ENCODE measurements around the gene SPAG17.

The SPAG17 gene

GRCh38 chr1:118159569-118159968 lies 25.5 kb downstream of the SPAG17 start:
- no peak for DNase-seq

DNA sequence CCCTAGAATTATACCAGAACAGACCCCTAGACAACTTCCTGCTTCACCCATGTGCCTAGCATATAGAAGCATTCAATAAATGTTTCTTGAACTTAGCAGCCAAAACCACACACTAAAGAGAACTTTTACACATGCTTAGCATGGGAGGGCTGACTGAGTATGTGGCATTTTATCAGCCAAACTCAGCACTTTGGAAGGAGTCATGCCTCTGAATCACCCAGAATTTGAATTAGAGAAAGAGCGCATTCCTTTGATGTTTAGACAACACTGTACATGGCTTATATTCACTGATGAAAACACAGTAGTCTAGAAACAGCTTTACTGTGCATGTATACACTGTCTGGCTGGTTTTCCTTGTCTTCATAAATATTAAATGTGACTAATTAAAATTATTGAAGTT lies 26.1 kb downstream of the SPAG17 start:
- DNase-seq: no peak

DNA sequence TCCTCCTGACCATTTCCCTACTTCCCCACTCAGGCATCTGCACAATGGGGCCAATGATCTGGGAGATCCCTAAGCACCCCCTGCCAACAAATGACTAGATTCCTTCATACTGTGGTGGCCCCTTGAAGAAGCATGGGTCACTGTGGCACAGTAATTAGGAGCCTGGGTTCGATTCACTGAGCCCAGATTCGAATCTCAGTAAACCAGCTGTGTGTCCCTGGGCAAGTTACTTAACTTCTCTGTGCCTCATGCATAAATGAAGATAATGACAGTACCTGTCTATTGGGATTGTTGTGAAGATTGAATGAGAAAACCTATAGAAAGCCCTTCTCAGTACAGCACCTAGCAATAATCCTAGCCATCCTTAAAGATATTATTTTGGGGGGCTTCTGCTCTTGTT lies 27.5 kb downstream of the SPAG17 start:
- DNase-seq: no peak

GRCh38 chr1:118155106-118155505 lies 29.9 kb downstream of the SPAG17 start:
- DNase-seq: no peak

DNA sequence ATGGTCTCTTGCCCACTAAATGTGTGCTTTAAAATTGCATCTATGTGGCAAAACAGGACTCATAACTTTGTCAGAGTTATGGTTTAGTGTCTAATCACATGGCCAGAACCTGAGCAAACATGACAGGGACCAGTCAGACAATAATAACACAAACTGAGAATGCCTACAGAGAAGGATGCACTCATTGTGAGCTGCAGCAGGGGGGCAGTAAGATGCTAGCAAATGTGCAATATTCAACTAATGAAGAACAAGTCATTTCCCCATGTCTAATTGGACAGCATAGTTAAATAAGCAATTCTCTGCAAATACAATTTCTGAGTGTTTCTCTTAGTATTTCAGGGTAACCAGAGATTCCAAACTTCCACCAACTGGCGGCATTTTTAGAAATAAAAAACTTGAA lies 30.8 kb downstream of the SPAG17 start:
- no peak for DNase-seq

DNA sequence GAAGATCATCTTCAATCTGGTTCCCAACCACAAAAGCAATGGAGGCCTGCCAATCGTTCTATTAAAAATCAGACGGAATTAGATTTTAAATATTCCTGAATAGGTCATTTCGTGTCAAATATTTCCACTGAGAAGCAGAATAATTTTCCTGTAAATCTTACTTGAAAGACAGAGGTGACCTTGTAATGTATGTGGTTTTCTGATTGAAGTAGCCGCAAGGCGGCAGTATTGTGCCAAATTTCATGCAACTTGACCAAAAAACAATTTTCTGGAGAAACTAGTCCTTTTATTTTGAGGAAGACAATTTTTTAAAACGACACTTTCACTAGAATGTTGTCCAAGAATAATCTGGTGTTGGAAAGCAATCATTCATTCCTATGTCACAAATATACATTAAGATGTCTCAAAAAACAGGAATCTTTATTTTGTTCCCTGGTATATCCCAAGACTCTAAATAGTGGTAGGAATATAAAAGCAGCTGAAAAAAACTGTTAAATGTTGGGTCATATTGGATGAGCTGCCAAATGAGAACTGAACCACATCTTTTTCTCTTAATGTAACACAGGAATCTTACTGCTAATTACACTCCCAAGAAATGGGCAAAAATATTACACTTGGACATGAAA lies 33.6 kb downstream of the SPAG17 start:
- DNase-seq: no peak

- DNase-seq: no peak
Measured at GRCh38 chr1:118149799-118150198, 35.2 kb downstream of the SPAG17 start.

- no peak for DNase-seq
Measured at GRCh38 chr1:118148034-118148433, 37.0 kb downstream of the SPAG17 start.

DNA sequence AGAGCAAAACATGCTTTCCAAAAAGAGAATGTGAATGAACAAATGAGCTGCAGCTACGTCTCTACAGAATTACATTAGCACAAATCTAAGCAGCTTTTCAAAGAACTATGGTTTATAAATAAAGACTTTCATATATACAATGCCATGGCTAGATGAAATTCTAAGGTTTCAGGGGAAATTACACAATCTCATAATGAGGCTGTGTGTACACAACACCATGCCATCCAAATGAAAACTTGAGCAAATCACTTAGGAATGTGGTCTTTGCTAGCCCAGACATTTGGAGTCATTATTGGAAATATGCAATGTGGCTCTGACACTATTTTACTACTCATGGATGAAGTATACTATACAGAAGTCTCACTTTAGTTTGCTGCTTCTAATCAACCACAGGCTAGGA lies 37.5 kb downstream of the SPAG17 start:
- no peak for DNase-seq

DNA sequence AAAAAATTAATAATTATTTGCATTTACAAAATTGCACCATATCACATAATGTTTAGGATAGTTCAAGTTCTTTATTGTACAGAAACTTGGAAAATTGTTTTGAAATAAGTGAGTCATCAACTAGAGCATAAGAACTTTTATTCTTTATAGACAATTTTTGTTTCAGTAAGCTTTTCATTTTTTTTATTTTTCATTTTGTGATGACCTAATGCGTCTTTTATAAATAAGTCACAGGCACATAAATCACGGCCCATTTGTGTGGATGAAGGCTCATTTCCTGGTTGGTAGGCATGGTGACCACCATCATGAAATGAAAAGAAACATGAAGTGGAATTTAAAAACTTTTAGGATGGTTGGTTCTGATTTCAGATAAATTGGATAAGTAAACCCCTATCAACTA lies 39.3 kb downstream of the SPAG17 start:
- no peak for DNase-seq

GRCh38 chr1:118144684-118145083 lies 40.3 kb downstream of the SPAG17 start:
- no peak for DNase-seq

DNA sequence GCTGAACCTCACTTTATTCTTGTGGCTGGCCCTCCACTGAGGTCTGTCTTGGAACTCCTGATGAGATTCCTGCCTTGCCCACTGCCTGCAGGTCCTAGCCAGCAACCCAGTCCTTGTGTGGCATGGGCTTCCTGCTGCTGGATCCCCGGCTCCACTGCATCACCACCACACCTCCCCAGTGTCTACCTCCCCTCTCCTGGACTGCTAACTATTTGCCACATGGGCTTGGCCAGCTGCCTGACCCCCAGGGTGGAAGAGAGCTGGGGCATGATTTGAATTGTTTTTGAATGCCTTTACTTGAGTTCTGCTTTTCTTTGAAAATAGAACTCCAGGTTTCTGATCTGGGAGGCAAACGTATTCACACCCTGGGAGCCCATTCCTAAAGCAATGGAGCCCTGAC lies 41.2 kb downstream of the SPAG17 start:
- DNase-seq: no peak

GRCh38 chr1:118143121-118143520 lies 41.9 kb downstream of the SPAG17 start:
- DNase-seq: no peak

- DNase-seq: no peak
Measured at GRCh38 chr1:118142546-118142945, 42.5 kb downstream of the SPAG17 start.

- no peak for DNase-seq
Measured at GRCh38 chr1:118137900-118138299, 47.1 kb downstream of the SPAG17 start.

DNA sequence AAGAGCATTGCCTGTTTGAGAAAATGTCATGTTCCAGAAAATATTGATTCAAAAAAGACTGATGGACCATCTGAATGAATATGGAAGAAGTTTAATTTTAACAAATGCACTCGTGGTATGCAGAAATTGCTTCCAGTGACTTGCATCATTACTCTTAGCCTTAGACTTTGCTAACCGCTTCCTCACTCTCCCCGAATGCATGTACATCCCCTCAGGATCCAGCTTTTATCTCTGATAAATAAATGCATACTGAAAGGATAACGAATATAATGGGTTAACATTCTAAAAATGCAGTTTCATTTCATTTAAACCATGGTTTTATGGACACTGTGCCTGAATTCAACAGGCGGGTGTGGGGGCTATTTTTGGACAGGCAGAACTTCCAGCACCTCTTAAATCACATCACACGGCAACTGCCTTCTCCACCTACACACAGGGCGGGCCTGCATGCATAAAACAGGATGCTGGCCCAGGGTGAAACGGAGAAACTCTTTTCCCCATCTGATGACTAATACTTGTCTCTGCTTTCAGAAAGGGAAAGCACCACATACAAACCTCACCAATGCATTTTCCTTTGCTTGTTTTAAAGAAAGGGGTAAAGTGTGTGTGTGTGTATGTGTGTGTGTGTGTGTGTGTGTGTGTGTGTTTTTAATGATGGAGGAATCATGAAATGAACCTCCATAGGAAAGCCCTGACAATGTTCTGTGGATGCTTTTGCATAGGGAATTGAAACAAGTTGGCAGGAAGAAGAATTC lies 48.7 kb downstream of the SPAG17 start:
- no peak for DNase-seq

- DNase-seq: no peak
Measured at GRCh38 chr1:118132000-118132399, 53.0 kb downstream of the SPAG17 start.

DNA sequence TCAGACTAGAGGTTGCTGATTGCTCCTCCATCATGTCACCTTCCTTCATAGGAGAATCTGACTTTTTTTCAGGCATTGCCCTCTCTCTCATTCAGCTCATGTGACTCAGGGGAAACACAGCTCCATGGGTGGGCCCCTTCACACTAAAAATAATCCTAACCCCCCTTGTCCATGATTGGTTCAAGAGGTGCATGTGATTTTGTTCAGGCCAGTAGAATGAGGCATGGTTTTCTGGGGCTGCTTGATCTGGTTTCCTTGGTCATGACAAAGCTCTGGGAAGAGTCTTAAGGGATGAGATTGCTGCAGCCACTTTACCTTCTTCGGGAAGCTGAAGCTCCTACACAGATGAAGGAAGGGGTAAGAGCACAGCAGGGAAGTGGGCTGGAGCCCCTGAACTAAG lies 56.3 kb downstream of the SPAG17 start:
- DNase-seq: no peak

- no peak for DNase-seq
Measured at GRCh38 chr1:118124064-118124463, 61.0 kb downstream of the SPAG17 start.

DNA sequence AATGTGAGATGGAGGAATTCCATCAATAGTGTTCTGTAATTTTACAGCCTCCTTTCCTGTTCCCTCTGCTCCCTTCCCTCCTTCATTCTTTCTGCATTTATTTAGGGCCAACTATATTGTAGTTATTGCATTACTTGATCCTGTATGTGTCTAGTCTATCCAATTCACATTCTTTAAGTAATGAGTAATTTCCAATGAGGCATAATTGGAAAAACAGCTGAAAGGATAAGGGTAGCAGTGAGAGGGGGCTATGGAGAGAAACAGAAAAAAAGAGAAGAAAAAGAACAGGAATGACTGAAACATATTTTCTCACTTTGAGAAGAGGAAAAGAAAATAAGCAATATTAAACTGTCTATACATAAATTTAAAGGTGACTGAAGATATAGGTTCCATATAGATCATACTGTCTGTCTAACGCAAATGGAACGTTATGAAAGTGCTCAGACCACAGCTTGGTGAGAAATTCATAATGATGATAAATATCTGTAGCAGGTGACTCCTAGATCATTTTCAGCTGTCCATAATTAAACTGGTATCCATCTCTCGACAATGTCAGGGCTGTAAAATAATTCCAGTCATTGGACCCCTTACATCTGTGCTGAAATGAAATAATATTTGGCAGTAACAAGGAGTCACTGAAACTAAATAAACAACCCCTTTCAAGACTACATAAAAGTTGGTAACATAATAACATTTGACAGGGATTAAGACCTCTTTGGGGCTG lies 61.8 kb downstream of the SPAG17 start:
- DNase-seq: no peak

GRCh38 chr1:118122234-118123004 lies 62.6 kb downstream of the SPAG17 start:
- no peak for DNase-seq

DNA sequence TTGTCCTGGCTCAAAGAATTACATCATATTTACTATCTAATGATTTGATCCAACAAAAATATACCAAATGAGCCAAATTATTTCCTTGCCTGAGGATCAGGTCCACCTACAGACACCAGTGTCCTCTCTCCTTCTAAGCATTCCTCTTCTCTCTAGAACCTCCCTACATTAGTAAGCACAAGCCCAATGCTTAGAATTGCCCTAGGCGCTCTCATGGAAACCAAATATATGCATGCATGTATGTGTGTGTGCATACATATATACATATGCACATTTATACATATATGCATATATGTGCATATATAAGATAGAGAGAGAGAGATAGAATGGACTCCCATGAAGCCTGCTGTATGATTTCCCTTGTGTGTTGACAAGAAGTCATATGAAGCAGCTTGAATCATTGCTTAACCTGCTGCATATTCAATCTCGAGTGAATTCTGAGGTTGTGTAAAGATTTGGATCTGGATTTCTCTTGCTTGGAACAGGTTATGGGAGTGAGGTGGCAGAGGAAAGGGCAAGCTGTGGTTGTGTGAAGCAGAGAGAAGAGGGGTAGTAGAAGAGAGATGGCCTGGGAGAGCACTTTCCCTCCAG lies 66.1 kb downstream of the SPAG17 start:
- DNase-seq: no peak

GRCh38 chr1:118118469-118118868 lies 66.6 kb downstream of the SPAG17 start:
- DNase-seq: no peak
